IMR-90 (cell line): Measurements from ENCODE around the gene TEX14.

Experiments used
- BHLHE40 ChIP-seq: fragments of 150-350 bp; IDR thresholded peaks from 2 replicates; pipeline ENCODE4 v1.6.1; 2016; ENCODE audit warnings: mild to moderate bottlenecking, low read depth, low read length
- MAFK ChIP-seq: IDR thresholded peaks from 2 replicates; pipeline ENCODE4 v1.6.1; 2012; ENCODE audit warnings: low read depth, low read length, improper control_type of control experiment
- RAD21 ChIP-seq: IDR thresholded peaks from 2 replicates; pipeline ENCODE4 v1.6.1; 2012; ENCODE audit warnings: low read length, improper control_type of control experiment
- TF ChIP-seq, protein P1 (sequence below): conservative IDR thresholded peaks from 2 replicates; pipeline ENCODE4 v1.5.1; 2012; ENCODE audit warnings: mild to moderate bottlenecking, low read depth, low read length, improper control_type of control experiment

GRCh38 chr17:58686980-58687379 lies 4.9 kb downstream of the TEX14 start:
- TF ChIP-seq, protein P1, sequence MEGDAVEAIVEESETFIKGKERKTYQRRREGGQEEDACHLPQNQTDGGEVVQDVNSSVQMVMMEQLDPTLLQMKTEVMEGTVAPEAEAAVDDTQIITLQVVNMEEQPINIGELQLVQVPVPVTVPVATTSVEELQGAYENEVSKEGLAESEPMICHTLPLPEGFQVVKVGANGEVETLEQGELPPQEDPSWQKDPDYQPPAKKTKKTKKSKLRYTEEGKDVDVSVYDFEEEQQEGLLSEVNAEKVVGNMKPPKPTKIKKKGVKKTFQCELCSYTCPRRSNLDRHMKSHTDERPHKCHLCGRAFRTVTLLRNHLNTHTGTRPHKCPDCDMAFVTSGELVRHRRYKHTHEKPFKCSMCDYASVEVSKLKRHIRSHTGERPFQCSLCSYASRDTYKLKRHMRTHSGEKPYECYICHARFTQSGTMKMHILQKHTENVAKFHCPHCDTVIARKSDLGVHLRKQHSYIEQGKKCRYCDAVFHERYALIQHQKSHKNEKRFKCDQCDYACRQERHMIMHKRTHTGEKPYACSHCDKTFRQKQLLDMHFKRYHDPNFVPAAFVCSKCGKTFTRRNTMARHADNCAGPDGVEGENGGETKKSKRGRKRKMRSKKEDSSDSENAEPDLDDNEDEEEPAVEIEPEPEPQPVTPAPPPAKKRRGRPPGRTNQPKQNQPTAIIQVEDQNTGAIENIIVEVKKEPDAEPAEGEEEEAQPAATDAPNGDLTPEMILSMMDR, result no peak
- TF ChIP-seq RAD21 (no peak), MAFK (no peak), BHLHE40 (no peak)
